Measurements from ENCODE around the gene TANC1. TPM values are rescaled to one million over a fixed set of nuclear protein-coding genes. Genes with fewer than 3 reads are reported as not detected.

Gene TANC1
- total RNA-seq, 1 donor from 2014 or later, result not detected

GRCh38 chr2:159175182-159175581 lies 206.7 kb downstream of the TANC1 start:
- intact Hi-C loops (cut with micrococcal nuclease), result no loop called here
- no peak for ATAC-seq (ENCODE audit: low read depth)
- H3K27me3 Mint-ChIP-seq, result no peaks in the 10 kb centered on the region
- POLR2A ChIA-PET, result no interaction called here
- no peak for TF ChIP-seq CTCF (IDR thresholded peaks at IDR 0.05)
- H3K4me3 Mint-ChIP-seq, result no peak overlapping the region
- H3K9me3 Mint-ChIP-seq, result no peaks in the 10 kb centered on the region
- H3K4me1 Mint-ChIP-seq, result no peaks in the 10 kb centered on the region
- H3K27ac Mint-ChIP-seq, result no peak overlapping the region
- no peaks in the 10 kb centered on the region for H3K36me3 Mint-ChIP-seq (ENCODE audit: low read depth)
- no peak for DNase-seq
- CTCF ChIA-PET, result interaction anchor here (0.5 kb wide), 1 partner anchor 58 kb away, joined by 3 read pairs; no protein-coding TSS in a partner anchor

GRCh38 chr2:159175927-159176326 lies 207.5 kb downstream of the TANC1 start:
- Mint-ChIP-seq H3K36me3 (ENCODE audit: low read depth) (no peaks in the 10 kb centered on the region), H3K4me3 (no peak overlapping the region), H3K9me3 (no peaks in the 10 kb centered on the region), H3K4me1 (no peaks in the 10 kb centered on the region), H3K27me3 (no peaks in the 10 kb centered on the region), H3K27ac (no peak overlapping the region)
- ChIA-PET CTCF (no interaction called here), POLR2A (no interaction called here)
- no peak for DNase-seq
- no peak for ATAC-seq (ENCODE audit: low read depth)
- intact Hi-C loops (cut with micrococcal nuclease), result no loop called here
- TF ChIP-seq CTCF (IDR thresholded peaks at IDR 0.05), result no peak

- CTCF ChIA-PET, result no interaction called here
- no peaks in the 10 kb centered on the region for H3K4me1 Mint-ChIP-seq
- TF ChIP-seq CTCF (IDR thresholded peaks at IDR 0.05), result no peak
- intact Hi-C loops (cut with micrococcal nuclease), result no loop called here
- no peaks in the 10 kb centered on the region for H3K36me3 Mint-ChIP-seq (ENCODE audit: low read depth)
- H3K27ac Mint-ChIP-seq, result no peak overlapping the region
- POLR2A ChIA-PET, result no interaction called here
- DNase-seq (no peak), ATAC-seq (ENCODE audit: low read depth) (no peak)
- H3K27me3 Mint-ChIP-seq, result no peaks in the 10 kb centered on the region
- H3K4me3 Mint-ChIP-seq, result no peak overlapping the region
- no peaks in the 10 kb centered on the region for H3K9me3 Mint-ChIP-seq
Observed at GRCh38 chr2:159176555-159176954, 208.1 kb downstream of the TANC1 start.

GRCh38 chr2:159177357-159177756 lies 208.9 kb downstream of the TANC1 start:
- Mint-ChIP-seq H3K36me3 (ENCODE audit: low read depth) (no peaks in the 10 kb centered on the region), H3K27ac (no peak overlapping the region), H3K4me3 (no peak overlapping the region), H3K4me1 (no peaks in the 10 kb centered on the region), H3K27me3 (no peaks in the 10 kb centered on the region), H3K9me3 (no peaks in the 10 kb centered on the region)
- ChIA-PET CTCF (no interaction called here), POLR2A (no interaction called here)
- ATAC-seq (ENCODE audit: low read depth) (no peak), DNase-seq (no peak)
- no peak for TF ChIP-seq CTCF (IDR thresholded peaks at IDR 0.05)
- intact Hi-C loops (cut with micrococcal nuclease), result no loop called here

- no peaks in the 10 kb centered on the region for H3K36me3 Mint-ChIP-seq (ENCODE audit: low read depth)
- no peak for TF ChIP-seq CTCF (IDR thresholded peaks at IDR 0.05)
- POLR2A ChIA-PET, result no interaction called here
- no peak overlapping the region for H3K27ac Mint-ChIP-seq
- H3K9me3 Mint-ChIP-seq, result no peaks in the 10 kb centered on the region
- H3K4me3 Mint-ChIP-seq, result no peak overlapping the region
- H3K4me1 Mint-ChIP-seq, result no peaks in the 10 kb centered on the region
- DNase-seq (no peak), ATAC-seq (ENCODE audit: low read depth) (no peak)
- CTCF ChIA-PET, result no interaction called here
- H3K27me3 Mint-ChIP-seq, result no peaks in the 10 kb centered on the region
- intact Hi-C loops (cut with micrococcal nuclease), result no loop called here
Observed at GRCh38 chr2:159177957-159178356, 209.5 kb downstream of the TANC1 start.

All from activated B cell treated with CpG ODN at 0.5 μM for 24 hours (primary cell).